GM12801 (cell line): ENCODE results near the gene EDA.

Experiments used
- TF ChIP-seq, protein P1 (sequence below): IDR thresholded peaks from one replicate; pipeline ENCODE4 v1.5.1; 2011; ENCODE audit warnings: control low read depth; ENCODE audit not compliant: insufficient read length; ENCODE audit errors: extremely low read depth

EDA gene

DNA sequence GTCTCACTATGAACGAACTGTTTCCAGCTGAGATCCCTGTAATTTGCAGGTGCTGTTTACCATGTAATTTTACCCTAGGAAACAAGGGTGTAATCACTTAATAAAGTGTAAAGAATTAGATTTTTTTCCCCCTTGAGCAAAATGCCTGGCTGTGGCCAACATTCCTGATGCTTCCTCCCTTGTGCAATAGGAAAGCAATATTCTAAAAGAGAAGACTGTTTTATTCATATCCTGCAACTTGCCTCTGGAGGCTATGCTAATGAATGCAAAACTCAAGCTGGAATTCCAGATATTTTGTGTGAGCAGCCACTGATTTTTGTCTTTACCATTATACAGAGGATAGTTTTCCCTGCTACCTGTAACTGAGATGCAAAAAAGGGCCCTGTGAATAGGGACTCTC is 335.8 kb downstream of the EDA start:
- TF ChIP-seq, protein P1, sequence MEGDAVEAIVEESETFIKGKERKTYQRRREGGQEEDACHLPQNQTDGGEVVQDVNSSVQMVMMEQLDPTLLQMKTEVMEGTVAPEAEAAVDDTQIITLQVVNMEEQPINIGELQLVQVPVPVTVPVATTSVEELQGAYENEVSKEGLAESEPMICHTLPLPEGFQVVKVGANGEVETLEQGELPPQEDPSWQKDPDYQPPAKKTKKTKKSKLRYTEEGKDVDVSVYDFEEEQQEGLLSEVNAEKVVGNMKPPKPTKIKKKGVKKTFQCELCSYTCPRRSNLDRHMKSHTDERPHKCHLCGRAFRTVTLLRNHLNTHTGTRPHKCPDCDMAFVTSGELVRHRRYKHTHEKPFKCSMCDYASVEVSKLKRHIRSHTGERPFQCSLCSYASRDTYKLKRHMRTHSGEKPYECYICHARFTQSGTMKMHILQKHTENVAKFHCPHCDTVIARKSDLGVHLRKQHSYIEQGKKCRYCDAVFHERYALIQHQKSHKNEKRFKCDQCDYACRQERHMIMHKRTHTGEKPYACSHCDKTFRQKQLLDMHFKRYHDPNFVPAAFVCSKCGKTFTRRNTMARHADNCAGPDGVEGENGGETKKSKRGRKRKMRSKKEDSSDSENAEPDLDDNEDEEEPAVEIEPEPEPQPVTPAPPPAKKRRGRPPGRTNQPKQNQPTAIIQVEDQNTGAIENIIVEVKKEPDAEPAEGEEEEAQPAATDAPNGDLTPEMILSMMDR: no peak

GRCh38 chrX:69959712-69960111 is 343.8 kb downstream of the EDA start:
- TF ChIP-seq, protein P1: no peak

GRCh38 chrX:69961365-69962072 is 345.6 kb downstream of the EDA start:
- TF ChIP-seq, protein P1: no peak

DNA sequence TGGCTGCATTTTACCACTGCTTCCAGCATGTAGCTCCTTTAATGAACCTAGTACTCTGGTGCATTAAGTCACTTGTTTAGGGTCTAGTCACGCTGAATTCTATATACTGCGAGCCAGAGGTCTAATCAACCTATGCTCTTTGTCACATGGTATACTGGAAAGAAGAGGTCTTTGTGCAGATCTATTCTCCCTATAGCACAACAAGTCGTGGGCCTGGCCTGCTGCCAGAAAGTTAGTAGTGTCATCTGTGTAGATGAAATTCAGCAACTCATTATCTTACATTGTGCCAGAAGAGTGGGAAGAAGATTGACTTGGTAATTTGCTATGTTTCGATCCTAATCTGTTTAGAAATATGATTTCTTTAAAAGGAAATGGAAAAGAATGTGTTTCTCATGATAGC is 353.0 kb downstream of the EDA start:
- TF ChIP-seq, protein P1: no peak

DNA sequence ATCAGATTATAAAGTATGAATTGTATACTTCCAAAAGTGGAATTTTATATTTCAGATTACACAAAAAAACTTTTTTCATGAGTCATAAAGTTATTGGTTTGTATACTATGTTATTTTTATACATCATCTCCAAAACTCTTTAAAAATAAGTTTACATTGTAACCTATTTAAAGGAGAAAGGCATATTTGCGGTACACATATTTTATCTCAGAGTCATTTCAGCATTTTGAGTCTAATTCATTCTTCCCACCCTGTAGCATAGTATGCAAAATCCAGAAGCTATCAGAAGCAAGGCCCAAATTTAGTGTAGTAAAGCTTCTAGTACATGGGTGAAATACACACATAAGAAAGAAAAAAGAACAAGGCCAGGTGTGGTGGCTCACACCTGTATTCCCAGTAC is 353.5 kb downstream of the EDA start:
- TF ChIP-seq, protein P1: no peak

DNA sequence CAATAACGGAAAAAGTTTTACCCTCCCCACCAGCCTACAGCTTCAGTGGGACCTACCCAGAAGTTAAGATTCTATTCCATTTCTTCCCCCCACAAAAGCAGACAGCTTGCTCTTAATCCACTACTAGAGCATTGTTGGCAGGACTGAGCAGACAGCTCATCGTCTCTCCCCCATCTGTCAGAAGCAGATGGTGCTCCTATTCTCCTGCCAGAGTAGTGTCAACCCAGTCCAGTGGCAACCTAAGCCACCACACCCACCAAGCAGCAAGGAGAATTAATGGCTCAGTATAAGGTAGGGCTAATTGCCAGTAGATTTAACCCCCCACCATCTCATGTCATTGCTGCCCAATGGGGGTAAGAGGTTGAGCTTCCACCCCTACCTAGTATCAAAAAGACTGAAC is 371.8 kb downstream of the EDA start:
- TF ChIP-seq, protein P1: no peak

- TF ChIP-seq, protein P1: no peak
Observed at GRCh38 chrX:69988955-69989394, 373.1 kb downstream of the EDA start.

DNA sequence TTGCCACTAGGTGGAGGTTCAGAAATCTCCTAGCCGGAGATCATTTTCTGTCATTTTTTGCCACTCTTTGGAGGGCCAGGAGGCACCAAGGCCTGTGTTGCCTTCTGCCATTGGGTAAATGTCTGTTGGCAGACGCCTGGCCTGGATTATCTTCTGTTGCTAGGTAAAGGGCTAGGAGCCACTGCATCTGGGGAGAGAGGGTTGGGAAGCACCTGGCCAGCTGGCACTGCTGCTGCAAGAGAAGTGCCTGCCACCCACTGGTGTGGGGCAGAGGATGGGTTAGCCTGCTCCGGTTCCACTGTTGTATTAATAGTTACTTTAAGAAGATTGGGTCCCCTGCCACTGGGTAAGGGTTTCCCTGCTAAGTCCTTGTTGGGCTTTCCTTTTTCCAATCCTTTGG is 375.8 kb downstream of the EDA start:
- TF ChIP-seq, protein P1: no peak
